Stomach (tissue), 9 donors: ENCODE measurements around the gene MINK1. TPM values are rescaled to one million over a fixed set of nuclear protein-coding genes. Genes with fewer than 3 reads are reported as not detected.

ENCODE experiments used
- DNase-seq, 2 donors: peaks; one replicate each; pipeline versions ENCODE4 v3.0.0 to v3.0.0-alpha.2; 2013 to 2019
- H3K27ac ChIP-seq, 5 donors: fragments of 200-600 bp in 4 of 5; sonication (generic) in 4 of 5; one replicate each; pipeline ENCODE4 v1.5.1; 2013 to 2019; ENCODE audit warnings: mild to moderate bottlenecking in 1 of 5, moderate library complexity in 1 of 5
- H3K27me3 ChIP-seq, 3 donors: fragments of 200-600 bp; sonication (generic); one replicate each; pipeline ENCODE4 v1.5.1; 2017 to 2019; ENCODE audit warnings: mixed run types in 1 of 3
- H3K36me3 ChIP-seq, 4 donors: fragments of 200-600 bp; sonication (generic); 1 replicate in 3 of 4; 2 replicates in 1 of 4; pipeline ENCODE4 v1.5.1; 2016 to 2019
- H3K4me1 ChIP-seq, 4 donors: fragments of 200-600 bp; sonication (generic); one replicate each; pipeline ENCODE4 v1.5.1; 2016 to 2019
- H3K4me3 ChIP-seq, 4 donors: fragments of 200-600 bp; sonication (generic) in 3 of 4; one replicate each; pipeline ENCODE4 v1.5.1; 2016 to 2019; ENCODE audit warnings: mild to moderate bottlenecking in 1 of 4
- H3K9me3 ChIP-seq, 4 donors: fragments of 200-600 bp; sonication (generic); one replicate each; pipeline ENCODE4 v1.5.1; 2016 to 2019
- EP300 ChIP-seq: sonication (generic); formaldehyde crosslinking; IDR thresholded peaks from one replicate; pipeline ENCODE4 v1.6.1; 2017; ENCODE audit warnings: antibody characterized with exemption
- POLR2A ChIP-seq, 4 donors: fragments of 450-650 bp; IDR thresholded peaks; one replicate each; pipeline ENCODE4 v1.6.1; 2016; ENCODE audit warnings: antibody characterized with exemption in 4 of 4, control low read depth in 2 of 4, mild to moderate bottlenecking in 1 of 4, moderate library complexity in 1 of 4
- POLR2AphosphoS5 ChIP-seq, 3 donors: sonication (generic); formaldehyde crosslinking; IDR thresholded peaks; one replicate each; pipeline ENCODE4 v1.6.1; 2016; ENCODE audit warnings: antibody characterized with exemption in 3 of 3
- WGBS, 5 donors: extraction: QIAGEN DNeasy Blood & Tissue Kit in 3 of 5; methylation state at CpG; one replicate each; pipeline versions ENCODE4 v1.1.5 to v1.1.7; 2013 to 2018; 5-methylcytosine and 5-hydroxymethylcytosine counted together
- intact Hi-C: fragments of 100-400 bp; cut with DNase I; formaldehyde crosslinking; loops from one replicate; pipeline ENCODE4 v1.15.1; 2023; ENCODE audit warnings: low total_unique reads
- polyA plus RNA-seq, 3 donors: library from polyadenylated mRNA; stranded (reverse); fragments of 200-250 nt; gene quantifications; one replicate each; pipeline ENCODE4 v1.2.3, GENCODE V29; 2013
- total RNA-seq, 5 donors: library from RNA; depleted of rRNA; stranded (reverse); fragments of >200 nt; gene quantifications; one replicate each; pipeline versions ENCODE4 v1.1.0 to v1.2.3, GENCODE V29; 2014 to 2016
- TF ChIP-seq, protein P1 (sequence below), 7 experiments: fragments of 450-650 bp in 4 of 7; fragments of 200-600 bp in 3 of 7; sonication (generic) in 3 of 7; IDR thresholded peaks; one replicate each; pipeline ENCODE4 v1.5.1; 2016 to 2019; ENCODE audit warnings: antibody characterized with exemption in 7 of 7, control low read depth in 2 of 7, mild to moderate bottlenecking in 1 of 7
- donor health status: healthy with polysubstance abuse.
- donor health status: Bipolar disorder and iron deficiency.
- donor health status: healthy.

The MINK1 gene
- total and polyA plus RNA-seq, 8 donors = 24.6 to 230 (median 49.4) TPM

DNA sequence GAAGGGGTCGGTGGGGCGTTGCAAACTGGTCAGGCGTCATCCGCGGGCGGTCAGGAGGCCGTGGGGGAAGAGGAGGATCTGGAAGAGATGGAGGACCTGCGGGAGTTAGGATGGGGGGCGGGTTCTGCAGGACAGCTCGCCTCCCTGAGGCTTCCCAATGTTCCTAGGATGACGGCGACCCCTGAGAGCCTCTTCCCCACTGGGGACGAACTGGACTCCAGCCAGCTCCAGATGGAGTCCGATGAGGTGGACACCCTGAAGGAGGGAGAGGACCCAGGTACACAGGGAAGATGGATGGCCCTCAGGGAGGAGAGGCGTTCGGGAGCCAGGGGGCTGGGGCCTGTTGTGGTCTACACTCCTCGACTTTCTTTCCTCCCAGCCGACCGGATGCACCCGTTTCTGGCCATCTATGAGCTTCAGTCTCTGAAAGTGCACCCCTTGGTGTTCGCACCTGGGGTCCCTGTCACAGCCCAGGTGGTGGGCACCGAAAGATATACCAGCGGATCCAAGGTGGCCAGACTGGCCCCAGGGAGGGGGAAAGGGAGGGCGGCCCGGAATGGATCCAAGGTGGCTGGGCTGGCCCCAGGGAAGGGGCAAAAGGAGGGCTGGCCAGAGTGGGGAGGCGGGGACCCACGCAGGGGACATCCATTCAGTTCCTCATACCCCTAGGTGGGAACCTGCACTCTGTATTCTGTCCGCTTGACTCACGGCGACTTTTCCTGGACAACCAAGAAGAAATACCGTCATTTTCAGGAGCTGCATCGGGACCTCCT, 25.3 kb upstream of the MINK1 start:
- intact Hi-C loops = no loop called here
- Histone ChIP-seq H3K27me3 (no peaks in the 10 kb centered on the region), H3K4me1 (peaks cover 12 to 26% (median 23%) of the 10 kb centered on the region in 4 donors), H3K9me3 (no peaks in the 10 kb centered on the region), H3K27ac (peak overlapping the region in 4 of 5 donors; percentile 81 to 84 (median 82)), H3K36me3 (peaks cover 0 to 27% (median 19%) of the 10 kb centered on the region in 4 donors), H3K4me3 (peak overlapping the region; percentile 83 to 95 (median 85))
- no peak for DNase-seq
- no peak for TF ChIP-seq EP300
- TF ChIP-seq POLR2AphosphoS5 (IDR thresholded peaks at IDR 0.05) = no peak
- TF ChIP-seq POLR2A (IDR thresholded peaks at IDR 0.05) = no peak
- TF ChIP-seq, protein P1, sequence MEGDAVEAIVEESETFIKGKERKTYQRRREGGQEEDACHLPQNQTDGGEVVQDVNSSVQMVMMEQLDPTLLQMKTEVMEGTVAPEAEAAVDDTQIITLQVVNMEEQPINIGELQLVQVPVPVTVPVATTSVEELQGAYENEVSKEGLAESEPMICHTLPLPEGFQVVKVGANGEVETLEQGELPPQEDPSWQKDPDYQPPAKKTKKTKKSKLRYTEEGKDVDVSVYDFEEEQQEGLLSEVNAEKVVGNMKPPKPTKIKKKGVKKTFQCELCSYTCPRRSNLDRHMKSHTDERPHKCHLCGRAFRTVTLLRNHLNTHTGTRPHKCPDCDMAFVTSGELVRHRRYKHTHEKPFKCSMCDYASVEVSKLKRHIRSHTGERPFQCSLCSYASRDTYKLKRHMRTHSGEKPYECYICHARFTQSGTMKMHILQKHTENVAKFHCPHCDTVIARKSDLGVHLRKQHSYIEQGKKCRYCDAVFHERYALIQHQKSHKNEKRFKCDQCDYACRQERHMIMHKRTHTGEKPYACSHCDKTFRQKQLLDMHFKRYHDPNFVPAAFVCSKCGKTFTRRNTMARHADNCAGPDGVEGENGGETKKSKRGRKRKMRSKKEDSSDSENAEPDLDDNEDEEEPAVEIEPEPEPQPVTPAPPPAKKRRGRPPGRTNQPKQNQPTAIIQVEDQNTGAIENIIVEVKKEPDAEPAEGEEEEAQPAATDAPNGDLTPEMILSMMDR (IDR thresholded peaks at IDR 0.05) = no peak
- WGBS, 5 donors = 14 to 31% (median 24%) methylated on average over 25 to 32 of the region's 32 CpGs

DNA sequence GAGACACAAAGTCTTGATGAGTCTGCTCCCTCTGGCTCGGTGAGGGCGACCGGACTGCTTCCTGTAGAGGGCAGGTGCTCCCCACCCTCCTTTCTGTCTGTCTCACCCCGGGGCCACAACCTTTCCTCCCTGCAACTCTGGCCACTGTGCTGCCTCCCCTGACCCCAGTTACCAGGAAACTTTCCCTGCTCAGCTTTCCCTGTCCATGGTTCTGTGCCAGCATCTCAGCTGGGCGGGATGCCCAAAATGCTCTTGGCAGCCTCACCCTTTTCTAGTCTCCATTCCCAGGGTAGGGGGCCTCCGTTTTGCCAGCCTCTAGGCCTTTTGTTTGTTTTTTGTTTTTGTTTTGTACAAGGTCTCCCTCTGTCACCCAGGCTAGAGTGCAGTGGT, 24.8 kb upstream of the MINK1 start:
- peak overlapping the region; percentile 83 to 95 (median 85) for H3K4me3 ChIP-seq
- H3K9me3 ChIP-seq = no peaks in the 10 kb centered on the region
- peak overlapping the region in 1 of 5 donors; percentile 83 for H3K27ac ChIP-seq
- TF ChIP-seq, protein P1 (IDR thresholded peaks at IDR 0.05) = no peak
- TF ChIP-seq POLR2AphosphoS5 (IDR thresholded peaks at IDR 0.05) (no peak), EP300 (no peak), POLR2A (IDR thresholded peaks at IDR 0.05) (no peak)
- WGBS, 5 donors = 19 to 55% (median 30%) methylated on average over 6 of the region's 6 CpGs
- peaks cover 0 to 27% (median 19%) of the 10 kb centered on the region in 4 donors for H3K36me3 ChIP-seq
- no peaks in the 10 kb centered on the region for H3K27me3 ChIP-seq
- intact Hi-C loops = no loop called here
- peak; percentile 48 to 80 for DNase-seq
- peaks cover 12 to 26% (median 23%) of the 10 kb centered on the region in 4 donors for H3K4me1 ChIP-seq

DNA sequence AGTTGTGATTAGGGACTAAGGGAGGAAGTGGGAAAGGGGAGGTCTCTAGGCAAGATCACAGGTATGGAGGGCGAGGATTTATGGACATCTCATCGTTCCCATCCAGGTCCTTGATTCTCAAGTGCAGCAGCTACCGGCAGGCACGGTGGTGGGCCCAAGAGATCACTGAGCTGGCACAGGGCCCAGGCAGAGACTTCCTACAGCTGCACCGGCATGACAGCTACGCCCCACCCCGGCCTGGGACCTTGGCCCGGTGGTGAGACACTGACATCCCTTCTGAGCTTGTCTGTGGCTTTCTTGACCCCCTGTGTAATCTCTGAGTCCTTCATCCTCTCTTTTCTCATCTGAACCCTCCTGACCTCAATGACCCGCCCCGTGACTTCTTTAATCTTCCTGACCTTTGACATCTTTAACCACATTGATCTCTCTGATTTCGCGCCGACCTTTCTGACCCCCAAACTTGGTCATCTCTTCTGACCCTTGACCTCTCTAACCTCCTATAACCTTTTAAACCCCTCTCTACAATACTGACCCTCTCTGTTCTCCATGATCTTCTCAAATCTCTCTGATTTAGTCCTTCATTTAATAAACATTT, 22.3 kb upstream of the MINK1 start:
- Histone ChIP-seq H3K9me3 (no peaks in the 10 kb centered on the region), H3K4me1 (peaks cover 12 to 24% (median 23%) of the 10 kb centered on the region in 4 donors), H3K4me3 (no peak overlapping the region), H3K36me3 (peaks cover 3 to 44% (median 34%) of the 10 kb centered on the region in 4 donors), H3K27ac (no peak overlapping the region), H3K27me3 (no peaks in the 10 kb centered on the region)
- no peak for DNase-seq
- WGBS, 5 donors = 64 to 79% (median 76%) methylated on average over 12 to 13 of the region's 13 CpGs
- intact Hi-C loops = loop anchor here (10.0 kb wide), 1 partner anchor 64 kb away; no protein-coding TSS in a partner anchor
- no peak for TF ChIP-seq POLR2A (IDR thresholded peaks at IDR 0.05)
- TF ChIP-seq, protein P1 (IDR thresholded peaks at IDR 0.05) = no peak

DNA sequence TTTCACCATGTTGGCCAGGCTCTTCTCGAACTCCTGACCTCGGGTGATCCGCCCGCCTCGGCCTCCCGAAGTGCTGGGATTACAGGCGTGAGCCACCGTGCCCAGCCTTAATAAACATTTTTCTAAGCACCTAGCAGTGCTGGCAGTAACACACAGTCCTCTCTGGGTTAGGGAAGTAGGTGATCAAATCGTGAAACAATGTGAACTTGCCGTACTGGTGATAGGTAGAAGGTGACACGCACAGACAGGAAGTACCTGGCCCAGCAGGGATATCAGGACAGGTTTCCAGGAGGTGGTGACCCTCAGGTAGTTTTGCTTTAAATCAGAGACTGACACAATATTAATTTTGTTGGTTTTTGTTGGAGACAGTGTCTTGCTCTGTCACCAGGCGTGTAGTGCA, 21.7 kb upstream of the MINK1 start:
- no peak for DNase-seq
- Histone ChIP-seq H3K9me3 (no peaks in the 10 kb centered on the region), H3K27me3 (no peaks in the 10 kb centered on the region), H3K36me3 (peaks cover 9 to 51% (median 40%) of the 10 kb centered on the region in 4 donors), H3K4me3 (no peak overlapping the region), H3K4me1 (peaks cover 12 to 18% (median 17%) of the 10 kb centered on the region in 4 donors), H3K27ac (no peak overlapping the region)
- WGBS, 5 donors = 82 to 95% (median 93%) methylated on average over 12 of the region's 12 CpGs
- TF ChIP-seq POLR2A (IDR thresholded peaks at IDR 0.05) (no peak), POLR2AphosphoS5 (IDR thresholded peaks at IDR 0.05) (no peak), EP300 (no peak)
- TF ChIP-seq, protein P1 (IDR thresholded peaks at IDR 0.05) = no peak
- intact Hi-C loops = loop anchor here (10.0 kb wide), 1 partner anchor 63 kb away; no protein-coding TSS in a partner anchor
